ENCODE measurements around the gene PHC2.

PHC2 gene

GRCh38 chr1:33353531-33353930 lies 77.4 kb downstream of the PHC2 start:
- TF ChIP-seq, protein P1, sequence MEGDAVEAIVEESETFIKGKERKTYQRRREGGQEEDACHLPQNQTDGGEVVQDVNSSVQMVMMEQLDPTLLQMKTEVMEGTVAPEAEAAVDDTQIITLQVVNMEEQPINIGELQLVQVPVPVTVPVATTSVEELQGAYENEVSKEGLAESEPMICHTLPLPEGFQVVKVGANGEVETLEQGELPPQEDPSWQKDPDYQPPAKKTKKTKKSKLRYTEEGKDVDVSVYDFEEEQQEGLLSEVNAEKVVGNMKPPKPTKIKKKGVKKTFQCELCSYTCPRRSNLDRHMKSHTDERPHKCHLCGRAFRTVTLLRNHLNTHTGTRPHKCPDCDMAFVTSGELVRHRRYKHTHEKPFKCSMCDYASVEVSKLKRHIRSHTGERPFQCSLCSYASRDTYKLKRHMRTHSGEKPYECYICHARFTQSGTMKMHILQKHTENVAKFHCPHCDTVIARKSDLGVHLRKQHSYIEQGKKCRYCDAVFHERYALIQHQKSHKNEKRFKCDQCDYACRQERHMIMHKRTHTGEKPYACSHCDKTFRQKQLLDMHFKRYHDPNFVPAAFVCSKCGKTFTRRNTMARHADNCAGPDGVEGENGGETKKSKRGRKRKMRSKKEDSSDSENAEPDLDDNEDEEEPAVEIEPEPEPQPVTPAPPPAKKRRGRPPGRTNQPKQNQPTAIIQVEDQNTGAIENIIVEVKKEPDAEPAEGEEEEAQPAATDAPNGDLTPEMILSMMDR (conservative IDR thresholded peaks at IDR 0.05; ENCODE audit: control insufficient read depth, insufficient read depth, low read depth, low read length) = no peak
- H3K4me3 ChIP-seq (ENCODE audit: control insufficient read depth, low read depth, low read length) = no peak overlapping the region
- no peak for DNase-seq (ENCODE audit: low read depth)

GRCh38 chr1:33351281-33351660 lies 79.6 kb downstream of the PHC2 start:
- TF ChIP-seq, protein P1 (conservative IDR thresholded peaks at IDR 0.05; ENCODE audit: control insufficient read depth, insufficient read depth, low read depth, low read length) = no peak
- no peak for DNase-seq (ENCODE audit: low read depth)
- no peak overlapping the region for H3K4me3 ChIP-seq (ENCODE audit: control insufficient read depth, low read depth, low read length)

GRCh38 chr1:33350611-33351280 lies 80.1 kb downstream of the PHC2 start:
- H3K4me3 ChIP-seq (ENCODE audit: control insufficient read depth, low read depth, low read length) = peak overlapping the region; percentile 49
- TF ChIP-seq, protein P1 (conservative IDR thresholded peaks at IDR 0.05; ENCODE audit: control insufficient read depth, insufficient read depth, low read depth, low read length) = no peak
- DNase-seq (ENCODE audit: low read depth) = no peak

DNA sequence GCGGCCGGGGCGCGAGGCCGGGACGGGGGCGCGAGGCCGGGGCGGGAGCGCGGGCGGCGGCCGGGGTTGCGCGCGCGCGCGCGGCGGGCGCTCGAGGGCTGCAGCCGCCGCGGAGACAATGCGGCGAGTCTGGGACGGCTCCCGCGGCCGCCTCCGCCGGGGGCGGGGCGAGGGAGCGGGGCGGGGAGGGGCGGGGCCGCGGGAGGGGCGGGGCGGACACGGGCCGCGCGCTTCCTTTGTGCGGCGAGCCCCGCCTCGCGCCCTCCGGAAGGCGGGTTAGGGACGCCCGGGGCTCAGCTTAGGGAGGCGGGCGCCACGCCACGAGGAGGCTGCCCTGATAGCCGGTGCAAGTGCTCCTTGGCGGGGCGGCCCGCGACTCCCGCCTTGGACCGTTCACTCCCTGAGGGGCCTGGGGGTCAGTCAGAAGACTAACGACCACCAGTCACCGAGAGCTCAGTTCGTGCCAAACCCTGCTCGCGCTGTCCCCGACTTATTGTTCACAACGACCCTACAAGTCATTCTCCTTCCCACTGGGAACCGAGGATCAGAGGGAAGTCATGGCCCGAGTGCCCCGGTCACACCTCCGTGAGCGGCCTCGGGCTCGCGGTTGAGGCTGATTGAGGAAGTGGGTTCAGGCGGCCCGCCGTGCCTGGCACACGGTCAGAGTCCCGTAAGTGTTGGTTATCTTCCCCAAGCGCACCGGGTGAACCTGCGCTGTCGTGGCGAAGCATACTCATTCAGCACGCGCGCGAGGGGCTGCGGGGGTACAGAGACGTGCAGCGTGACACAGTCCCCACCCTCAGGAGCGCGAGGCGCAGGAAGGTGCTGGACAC lies 80.9 kb downstream of the PHC2 start:
- TF ChIP-seq, protein P1 (conservative IDR thresholded peaks at IDR 0.05; ENCODE audit: control insufficient read depth, insufficient read depth, low read depth, low read length) = no peak
- peak; percentile 70 for DNase-seq (ENCODE audit: low read depth)
- H3K4me3 ChIP-seq (ENCODE audit: control insufficient read depth, low read depth, low read length) = peak overlapping the region; percentile 49

GRCh38 chr1:33349081-33349759 lies 81.7 kb downstream of the PHC2 start:
- no peak for DNase-seq (ENCODE audit: low read depth)
- peak overlapping the region; percentile 79 for H3K4me3 ChIP-seq (ENCODE audit: control insufficient read depth, low read depth, low read length)
- TF ChIP-seq, protein P1 (conservative IDR thresholded peaks at IDR 0.05; ENCODE audit: control insufficient read depth, insufficient read depth, low read depth, low read length) = no peak

GRCh38 chr1:33348676-33349080 lies 82.2 kb downstream of the PHC2 start:
- TF ChIP-seq, protein P1 (conservative IDR thresholded peaks at IDR 0.05; ENCODE audit: control insufficient read depth, insufficient read depth, low read depth, low read length) = no peak
- peak overlapping the region; percentile 79 for H3K4me3 ChIP-seq (ENCODE audit: control insufficient read depth, low read depth, low read length)
- no peak for DNase-seq (ENCODE audit: low read depth)

Data from fibroblast of mammary gland (primary cell).